GM12801 (cell line): ENCODE results near the gene GRM7.

ENCODE experiments used
- TF ChIP-seq, protein P1 (sequence below): IDR thresholded peaks from one replicate; pipeline ENCODE4 v1.5.1; 2011; ENCODE audit warnings: control low read depth; ENCODE audit not compliant: insufficient read length; ENCODE audit errors: extremely low read depth

Gene GRM7

GRCh38 chr3:7075901-7076300, 215.0 kb downstream of the GRM7 start:
- TF ChIP-seq, protein P1, sequence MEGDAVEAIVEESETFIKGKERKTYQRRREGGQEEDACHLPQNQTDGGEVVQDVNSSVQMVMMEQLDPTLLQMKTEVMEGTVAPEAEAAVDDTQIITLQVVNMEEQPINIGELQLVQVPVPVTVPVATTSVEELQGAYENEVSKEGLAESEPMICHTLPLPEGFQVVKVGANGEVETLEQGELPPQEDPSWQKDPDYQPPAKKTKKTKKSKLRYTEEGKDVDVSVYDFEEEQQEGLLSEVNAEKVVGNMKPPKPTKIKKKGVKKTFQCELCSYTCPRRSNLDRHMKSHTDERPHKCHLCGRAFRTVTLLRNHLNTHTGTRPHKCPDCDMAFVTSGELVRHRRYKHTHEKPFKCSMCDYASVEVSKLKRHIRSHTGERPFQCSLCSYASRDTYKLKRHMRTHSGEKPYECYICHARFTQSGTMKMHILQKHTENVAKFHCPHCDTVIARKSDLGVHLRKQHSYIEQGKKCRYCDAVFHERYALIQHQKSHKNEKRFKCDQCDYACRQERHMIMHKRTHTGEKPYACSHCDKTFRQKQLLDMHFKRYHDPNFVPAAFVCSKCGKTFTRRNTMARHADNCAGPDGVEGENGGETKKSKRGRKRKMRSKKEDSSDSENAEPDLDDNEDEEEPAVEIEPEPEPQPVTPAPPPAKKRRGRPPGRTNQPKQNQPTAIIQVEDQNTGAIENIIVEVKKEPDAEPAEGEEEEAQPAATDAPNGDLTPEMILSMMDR = no peak

GRCh38 chr3:7082244-7082643, 221.3 kb downstream of the GRM7 start:
- TF ChIP-seq, protein P1 = no peak

DNA sequence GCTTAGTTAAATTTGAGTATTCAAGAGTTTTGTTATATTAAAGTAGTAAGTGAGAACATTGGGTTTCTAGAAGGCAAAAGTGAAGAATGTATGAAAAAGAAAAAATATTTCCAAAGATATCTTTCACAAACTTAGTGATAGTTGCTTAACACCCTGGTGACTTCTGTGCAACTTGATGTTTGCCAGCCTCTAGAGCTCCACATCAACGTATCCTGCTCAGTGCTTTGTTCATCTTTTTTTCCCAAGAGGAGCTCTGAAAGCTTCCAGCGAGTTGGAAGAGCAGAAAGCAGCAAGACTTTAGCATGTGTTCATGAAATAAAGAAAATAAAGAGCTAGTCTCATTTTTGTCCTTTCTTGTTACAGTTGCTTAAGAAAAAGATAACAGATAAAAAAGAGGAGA, 225.5 kb downstream of the GRM7 start:
- TF ChIP-seq, protein P1 = no peak

GRCh38 chr3:7095116-7095515, 234.2 kb downstream of the GRM7 start:
- TF ChIP-seq, protein P1 = no peak

- TF ChIP-seq, protein P1 = no peak
Measured at GRCh38 chr3:7100136-7100535, 239.2 kb downstream of the GRM7 start.

DNA sequence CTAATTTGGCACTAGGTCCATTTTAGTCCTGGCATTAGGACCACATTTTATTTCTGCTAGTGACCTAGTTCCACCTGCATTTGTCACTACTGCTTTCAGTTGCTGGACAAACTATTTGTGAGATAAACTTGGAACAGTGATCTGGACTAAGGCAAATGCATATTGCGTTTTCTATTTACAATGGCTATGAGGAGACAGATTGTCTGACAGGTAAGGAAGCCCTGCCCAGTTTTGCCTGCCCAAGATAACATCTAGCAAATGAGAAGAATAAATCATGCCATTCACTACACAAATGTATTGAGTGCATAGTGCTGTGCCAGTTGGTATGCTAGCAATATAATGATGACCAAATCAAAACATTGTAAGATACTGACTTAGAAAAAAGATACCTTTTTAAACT, 245.7 kb downstream of the GRM7 start:
- TF ChIP-seq, protein P1 = no peak

- TF ChIP-seq, protein P1 = no peak
Measured at GRCh38 chr3:7112523-7113056, 251.7 kb downstream of the GRM7 start.
